ENCODE data around the gene FABP3.

FABP3 gene

DNA sequence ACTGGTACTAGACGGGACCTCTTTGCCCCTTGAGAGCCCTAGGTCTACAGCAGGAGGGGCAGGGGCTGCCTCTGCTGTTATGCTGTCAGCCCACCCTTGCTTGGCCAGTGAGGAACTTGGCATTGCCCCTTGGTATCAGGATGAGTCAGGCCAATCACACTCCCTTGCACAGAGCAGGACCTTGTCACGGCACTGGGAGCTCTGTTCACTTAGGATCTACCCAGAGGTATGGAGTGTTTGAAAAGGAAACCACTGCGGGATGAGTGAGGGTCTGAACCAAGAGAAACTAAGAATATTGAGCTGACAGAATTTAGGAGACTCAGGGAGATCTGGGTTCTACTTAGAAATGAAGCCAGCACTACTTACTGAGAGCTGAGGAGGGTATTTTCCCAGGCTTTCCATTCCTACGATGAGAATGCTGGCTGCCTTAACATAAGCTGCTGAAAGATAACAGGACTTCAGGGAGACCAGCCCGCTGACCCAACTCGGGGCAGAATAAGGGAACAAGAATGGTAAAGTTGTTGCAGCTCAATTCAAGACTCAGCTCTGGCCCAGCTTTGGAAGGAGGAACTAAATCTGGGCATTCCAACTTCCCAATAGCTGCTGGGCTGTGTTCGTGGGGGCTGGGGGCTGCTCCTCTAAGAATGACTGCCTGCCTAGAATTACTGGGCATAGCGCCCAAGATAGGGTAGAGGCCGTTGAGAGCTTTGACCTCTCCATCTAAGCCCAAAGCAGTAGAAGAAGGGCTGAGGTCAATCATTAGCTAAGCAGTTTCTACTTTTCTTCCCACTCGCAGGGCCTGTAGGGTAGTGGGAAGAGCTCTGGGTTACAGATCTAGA is 1.5 kb downstream of the FABP3 start:
- DNase-seq, result no peak

DNA sequence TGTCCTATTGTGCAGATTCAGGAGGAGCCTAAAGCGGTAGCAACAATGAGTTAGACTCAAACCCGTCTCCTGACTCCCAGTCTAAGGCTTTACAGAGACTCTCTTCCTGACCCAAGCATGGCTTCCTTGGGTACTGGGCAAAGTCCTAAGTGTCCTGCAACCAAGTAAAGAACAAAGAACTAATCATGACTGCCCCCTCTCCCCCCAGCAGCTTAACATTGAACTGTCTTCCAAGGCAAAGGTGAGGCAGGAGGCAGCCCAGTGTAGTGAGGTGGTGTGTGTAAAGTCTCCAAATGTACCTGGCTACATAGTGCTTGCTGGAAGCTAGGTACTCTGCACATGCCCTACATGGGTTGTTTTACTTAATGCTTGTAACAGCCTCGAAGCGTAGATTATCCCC is 2.3 kb downstream of the FABP3 start:
- DNase-seq, result no peak

DNA sequence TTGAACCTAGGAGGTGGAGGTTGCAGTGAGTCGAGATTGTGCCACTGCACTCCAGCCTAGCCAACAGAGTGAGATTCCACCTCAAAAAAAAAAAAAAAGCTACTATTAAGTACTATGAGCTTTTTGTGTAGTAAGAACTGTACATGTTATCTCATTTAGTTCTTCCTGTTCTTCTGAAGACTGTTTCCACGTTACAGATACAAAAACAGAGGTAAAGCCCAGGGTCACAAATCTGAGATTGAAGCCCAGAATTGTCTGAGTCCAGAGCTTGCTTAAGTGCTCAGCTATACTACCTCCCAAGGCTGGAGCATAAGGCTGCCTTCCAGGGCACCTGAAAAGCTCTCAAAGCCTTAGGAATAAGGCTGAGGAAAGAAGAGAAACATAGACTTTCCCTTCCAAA is 2.9 kb downstream of the FABP3 start:
- no peak for DNase-seq

GRCh38 chr1:31368611-31369107 is 4.2 kb downstream of the FABP3 start:
- no peak for DNase-seq

GRCh38 chr1:31366796-31367195 is 6.1 kb downstream of the FABP3 start:
- no peak for DNase-seq

DNA sequence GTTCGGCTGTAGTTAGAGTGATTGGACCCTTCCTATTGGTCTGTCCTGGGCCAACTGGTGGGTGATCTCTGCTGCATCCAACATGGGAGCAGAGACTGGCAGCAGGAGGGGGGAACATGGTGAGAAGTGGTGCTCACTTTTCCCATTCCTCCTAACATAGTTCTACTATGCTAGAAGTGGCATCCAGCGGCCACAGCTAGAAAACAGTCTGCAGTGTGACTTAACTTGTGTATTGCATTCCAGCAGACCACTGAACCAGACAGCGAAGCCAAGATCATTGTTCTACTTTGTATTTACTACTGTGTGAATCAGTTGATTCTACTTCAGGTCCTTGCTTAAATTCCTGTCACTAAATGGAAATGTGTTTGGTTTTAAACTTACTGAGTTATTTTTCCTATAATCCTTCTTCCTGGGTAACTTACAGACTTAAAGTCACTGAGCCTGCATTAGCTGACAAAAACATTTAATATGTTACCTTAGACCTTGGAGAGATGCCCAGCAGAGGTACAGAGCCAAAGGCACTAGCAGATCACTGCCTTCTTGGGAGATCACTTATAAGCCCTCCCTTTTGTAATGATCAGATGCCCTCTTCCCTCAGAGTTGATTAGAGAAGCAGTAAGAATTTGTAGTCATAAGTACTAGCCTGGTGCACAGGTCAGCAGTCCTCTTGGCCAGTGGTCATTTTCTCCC is 8.2 kb downstream of the FABP3 start:
- DNase-seq, result no peak

DNA sequence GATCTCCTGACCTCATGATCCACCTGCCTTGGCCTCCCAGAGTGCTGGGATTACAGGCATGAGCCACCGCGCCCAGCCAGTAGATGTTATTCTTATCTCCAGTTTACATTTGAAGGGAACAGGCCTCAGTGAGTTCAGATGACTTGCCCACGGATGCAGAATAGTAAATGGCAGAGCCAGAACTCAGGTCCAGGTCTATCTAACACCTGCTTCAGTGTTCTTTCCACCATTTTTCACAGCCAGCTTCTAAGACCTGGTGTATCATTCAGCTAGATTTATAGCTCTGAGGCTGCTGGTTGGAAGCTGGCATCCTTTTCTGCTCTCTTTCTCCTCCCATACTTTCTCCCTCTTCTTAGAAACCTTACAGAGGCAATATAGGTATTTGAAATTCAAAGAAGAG is 10.8 kb downstream of the FABP3 start:
- no peak for DNase-seq

DNA sequence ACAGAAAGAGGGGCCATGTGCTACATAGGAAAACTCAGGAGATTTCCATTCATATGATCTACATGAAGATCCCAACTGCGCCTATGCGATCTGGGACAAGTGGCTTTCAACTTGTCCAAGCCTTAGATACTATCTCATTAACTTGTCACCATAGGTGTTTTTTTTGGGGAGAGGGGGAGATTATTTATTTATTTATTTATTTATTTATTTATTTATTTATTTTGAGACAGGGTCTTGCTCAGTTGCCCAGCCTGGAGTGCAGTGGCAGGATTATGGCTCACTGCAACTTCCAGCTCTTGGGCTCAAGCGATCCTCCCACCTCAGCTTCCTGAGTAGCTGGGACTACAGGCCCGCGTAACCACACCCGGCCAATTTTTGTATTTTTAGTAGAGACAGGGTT is 11.3 kb downstream of the FABP3 start:
- DNase-seq, result no peak

DNA sequence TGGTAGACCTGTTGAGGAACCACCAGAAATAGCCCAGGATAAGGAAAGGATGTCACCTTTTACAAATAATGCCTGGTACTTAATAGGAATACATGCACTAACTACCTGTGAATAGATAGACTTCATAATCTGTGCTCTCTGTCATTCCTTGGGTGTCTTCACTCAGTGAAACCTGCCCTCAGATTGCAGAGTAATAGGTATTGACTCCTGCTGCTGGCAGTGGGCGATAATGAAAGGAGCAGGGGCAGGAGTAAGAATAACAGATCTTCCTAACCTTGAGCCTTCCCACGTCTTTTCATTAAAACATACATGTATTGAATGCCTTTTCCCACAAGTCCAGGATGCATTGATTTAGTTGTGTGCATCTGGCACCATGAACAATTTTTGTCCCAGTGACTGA is 16.4 kb downstream of the FABP3 start:
- no peak for DNase-seq

DNA sequence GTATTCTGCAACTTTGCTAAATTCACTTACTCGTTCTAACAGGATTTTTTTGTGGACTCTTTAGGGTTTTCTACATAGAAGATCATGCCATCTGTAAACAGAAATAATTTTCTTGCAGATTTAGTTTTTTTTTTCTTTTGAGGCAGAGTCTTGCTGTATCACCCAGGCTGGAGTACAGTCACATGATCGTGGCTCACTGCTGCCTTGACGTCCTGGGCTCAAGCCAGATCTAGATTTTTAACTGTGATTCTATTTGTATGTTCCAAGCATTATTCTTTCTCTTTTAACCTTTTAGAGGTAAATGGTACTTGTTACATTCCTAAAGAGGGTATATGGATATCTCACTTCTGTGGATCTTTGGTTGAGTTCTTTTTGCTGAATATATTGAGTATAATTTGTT is 18.6 kb downstream of the FABP3 start:
- DNase-seq, result no peak

GRCh38 chr1:31348449-31348848 is 24.4 kb downstream of the FABP3 start:
- no peak for DNase-seq

GRCh38 chr1:31346785-31347184 is 26.1 kb downstream of the FABP3 start:
- DNase-seq, result no peak

- no peak for DNase-seq
These were observed 27.2 kb downstream of the FABP3 start for GRCh38 chr1:31345635-31346034.

DNA sequence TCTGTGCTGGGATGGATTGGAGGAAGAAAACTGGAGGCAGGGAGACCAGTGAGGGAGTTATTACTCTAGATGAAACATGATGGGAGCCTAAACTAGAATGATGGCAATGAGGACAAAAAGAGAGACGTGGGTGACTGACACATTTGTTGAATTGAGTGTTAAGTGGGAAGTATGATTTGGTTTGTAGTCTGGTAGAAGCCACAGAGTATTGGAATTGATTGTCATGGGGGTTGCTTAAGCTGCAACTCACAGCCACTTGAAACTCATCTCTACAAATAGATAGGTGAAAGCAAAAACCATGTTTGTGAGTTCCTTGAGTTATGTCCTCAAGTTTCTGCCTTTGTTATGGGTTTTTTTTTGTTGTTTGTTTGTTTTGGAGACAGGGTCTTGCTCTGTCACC is 28.4 kb downstream of the FABP3 start:
- DNase-seq, result no peak

DNA sequence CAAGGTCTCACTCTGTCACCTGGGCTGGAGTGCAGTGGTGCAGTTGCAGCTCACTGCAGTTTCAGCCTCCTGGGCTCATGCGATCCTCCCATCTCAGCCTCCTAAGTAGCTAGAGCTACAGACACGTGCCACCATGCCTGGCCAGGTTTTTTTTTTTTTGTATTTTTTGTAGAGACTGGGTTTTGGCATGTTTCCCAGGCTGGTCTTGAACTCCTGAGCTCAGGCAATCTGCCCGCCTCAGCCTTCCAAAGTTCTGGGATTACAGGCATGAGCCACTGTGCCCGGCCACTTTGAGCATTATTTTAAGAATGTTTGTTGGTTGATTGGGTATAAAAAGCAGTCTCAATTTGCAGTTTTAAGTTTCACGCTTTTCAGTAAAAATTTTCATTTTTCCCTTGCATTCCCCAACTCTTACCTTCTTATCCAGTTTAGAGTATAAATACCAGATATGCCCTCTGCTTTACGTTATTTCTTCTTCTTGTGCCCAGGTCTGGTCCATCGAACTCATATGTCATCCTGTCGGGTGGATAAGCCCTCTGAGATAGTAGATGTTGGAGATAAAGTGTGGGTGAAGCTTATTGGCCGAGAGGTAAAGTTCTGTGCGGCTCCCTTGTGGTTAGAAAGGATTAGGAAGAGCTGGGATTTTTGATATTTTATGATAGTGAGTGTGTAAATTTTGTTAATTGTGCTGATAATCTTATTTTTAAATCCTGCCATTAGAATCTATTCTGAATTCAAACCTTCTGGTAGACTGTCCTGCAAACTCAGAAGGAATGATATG is 36.0 kb downstream of the FABP3 start:
- DNase-seq, result no peak

DNA sequence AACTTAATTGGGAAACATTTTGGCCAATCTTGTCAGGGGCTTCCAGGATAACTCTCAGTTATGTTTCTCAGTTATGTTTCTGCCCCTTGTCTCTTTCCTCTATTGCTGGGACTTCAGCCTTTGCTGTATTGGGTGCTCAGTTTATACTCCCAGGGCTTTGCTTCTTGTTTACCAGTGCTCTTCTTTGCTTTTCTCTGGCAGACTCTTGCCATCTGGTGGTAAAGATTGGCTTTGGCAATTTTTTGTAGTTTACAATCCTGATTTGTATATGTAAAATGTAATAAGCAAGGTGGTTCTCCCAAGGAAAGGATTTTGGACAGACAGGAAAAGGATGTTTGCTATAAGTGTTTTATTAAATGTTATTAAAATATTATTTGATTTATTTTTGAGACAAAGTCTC is 37.9 kb downstream of the FABP3 start:
- DNase-seq, result peak; percentile 64 to 70

- DNase-seq, result no peak
These were observed 45.5 kb downstream of the FABP3 start for GRCh38 chr1:31327381-31327780.

DNA sequence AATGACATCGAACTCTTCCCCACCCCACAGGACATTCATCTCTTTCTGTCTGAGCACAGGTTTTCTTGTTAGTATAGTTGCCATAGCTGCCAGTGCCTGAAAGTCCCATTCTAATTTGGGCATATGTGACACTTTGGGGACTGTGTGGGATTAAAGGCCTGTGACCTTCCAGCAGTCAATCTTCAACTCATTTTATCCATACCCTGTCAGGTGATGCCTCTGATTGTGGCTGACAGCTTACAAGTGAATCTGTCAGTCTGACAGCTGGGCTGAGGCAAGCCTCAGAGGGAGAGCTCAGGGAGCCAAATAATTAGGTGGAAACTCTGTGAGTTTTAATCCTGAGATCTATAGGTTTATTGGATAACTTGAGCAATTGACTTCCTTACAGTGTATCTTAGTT is 46.4 kb downstream of the FABP3 start:
- DNase-seq, result no peak

- DNase-seq, result no peak
These were observed 47.9 kb downstream of the FABP3 start for GRCh38 chr1:31324992-31325391.

GRCh38 chr1:31324093-31324492 is 48.8 kb downstream of the FABP3 start:
- DNase-seq, result no peak

GRCh38 chr1:31318146-31318545 is 54.7 kb downstream of the FABP3 start:
- DNase-seq, result no peak

GRCh38 chr1:31315902-31316301 is 57.0 kb downstream of the FABP3 start:
- DNase-seq, result no peak

All from Kasumi-1 (cell line).